GM12878 (cell line): Measurements from ENCODE around the gene TDRD9. TPM values are rescaled to one million over a fixed set of nuclear protein-coding genes. Genes with fewer than 3 reads are reported as not detected.

Experiments
- ATAC-seq: fragments of 200-7000 bp; cut with Tn5 transposase; 3 replicates; pipeline ENCODE4 v1.9.1; 2020; ENCODE audit warnings: mild to moderate bottlenecking, moderate library complexity
- BruUV-seq: library from RNA; stranded (reverse); fragments of 400-500 nt; replicated peaks from 2 replicates; lab custom pipeline; 2021; lab: Mats Ljungman, UMichigan
- CTCF ChIA-PET: fragments of 300-600 bp; sonication (Branson Sonifier 250); formaldehyde crosslinking; extraction: SDS; loops from one replicate; lab custom pipeline; 2021; ENCODE audit warnings: inconsistent platforms; lab: Yijun Ruan, JAX
- POLR2A ChIA-PET: fragments of 350-600 bp; formaldehyde crosslinking; extraction: SDS; loops from one replicate; lab custom pipeline; 2021; ENCODE audit warnings: inconsistent platforms; lab: Charles Lee
- RAD21 ChIA-PET: fragments of 300-600 bp; sonication (Branson Sonifier 250); formaldehyde crosslinking; loops from one replicate; lab custom pipeline; 2023; ENCODE audit warnings: antibody characterized with exemption; ENCODE audit not compliant: unreplicated experiment; lab: Charles Lee
- SMC1A ChIA-PET: fragments of 300-600 bp; sonication (Branson Sonifier 250); formaldehyde crosslinking; loops from one replicate; lab custom pipeline; 2023; ENCODE audit not compliant: unreplicated experiment, uncharacterized antibody; lab: Charles Lee
- DNase-seq: peaks from one replicate; pipeline ENCODE4 v3.0.0-alpha.2; 2011; ENCODE audit warnings: low read depth, low spot score
- FAIRE-seq: peaks from 3 replicates; lab custom pipeline; 2011; peaks lifted over from hg19 to GRCh38; lab: Jason Lieb, UNC
- H2AFZ ChIP-seq: 2 replicates; pipeline ENCODE4 v1.6.0; 2011; ENCODE audit warnings: low read depth, low read length, control low read depth; ENCODE audit not compliant: control insufficient read depth
- H3K27ac ChIP-seq: 2 replicates; pipeline ENCODE4 v1.5.1; 2011; ENCODE audit warnings: control low read depth; ENCODE audit not compliant: control insufficient read depth, insufficient read depth
- H3K27me3 ChIP-seq, 2 experiments: replicated peaks in 1 of 2; 2 replicates each; pipeline versions ENCODE4 v1.6.0 to v1.6.1; 2011; ENCODE audit warnings: low read length in 1 of 2; ENCODE audit not compliant: control insufficient read depth in 2 of 2, insufficient read depth in 2 of 2
- H3K36me3 ChIP-seq, 2 experiments: 2 replicates each; pipeline ENCODE4 v1.5.1; 2011; ENCODE audit warnings: low read length in 1 of 2; ENCODE audit not compliant: control insufficient read depth in 2 of 2, insufficient read depth in 2 of 2
- H3K4me1 ChIP-seq: 2 replicates; pipeline ENCODE4 v1.6.1; 2011; ENCODE audit warnings: mild to moderate bottlenecking, low read length, moderate library complexity, mixed read lengths; ENCODE audit not compliant: control insufficient read depth, insufficient read depth
- H3K4me2 ChIP-seq: 2 replicates; pipeline ENCODE4 v1.6.0; 2011; ENCODE audit warnings: control low read depth; ENCODE audit not compliant: control insufficient read depth, insufficient read depth
- H3K4me3 ChIP-seq: fragments of 200-600 bp; sonication (generic); 2 replicates; pipeline ENCODE4 v1.5.1; 2016
- H3K79me2 ChIP-seq: 2 replicates; pipeline ENCODE4 v1.6.0; 2011; ENCODE audit warnings: low read length; ENCODE audit not compliant: control insufficient read depth, insufficient read depth
- H3K9ac ChIP-seq: 2 replicates; pipeline ENCODE4 v1.8.0; 2011; ENCODE audit warnings: low read length, control low read depth, mixed read lengths; ENCODE audit not compliant: control insufficient read depth, insufficient read depth
- H3K9me3 ChIP-seq: replicated peaks from 3 replicates; pipeline ENCODE4 v1.5.1; 2011; ENCODE audit warnings: mild to moderate bottlenecking, low read length; ENCODE audit not compliant: control insufficient read depth, insufficient read depth
- H4K20me1 ChIP-seq: 2 replicates; pipeline ENCODE4 v1.6.0; 2011; ENCODE audit not compliant: control insufficient read depth, insufficient read depth
- ASH2L ChIP-seq: fragments of 300-600, 200-600 bp; sonication (generic); IDR thresholded peaks from 2 replicates; pipeline ENCODE4 v1.6.1; 2017; ENCODE audit warnings: low read depth, mild to moderate bottlenecking, borderline replicate concordance
- DPF2 ChIP-seq: fragments of 450-650 bp; IDR thresholded peaks from 2 replicates; pipeline ENCODE4 v1.6.1; 2017; ENCODE audit warnings: mild to moderate bottlenecking
- ESRRA ChIP-seq: IDR thresholded peaks from 2 replicates; pipeline ENCODE4 v1.6.1; 2012; ENCODE audit warnings: mild to moderate bottlenecking, low read length, improper control_type of control experiment
- RBBP5 ChIP-seq: fragments of 200-600 bp; sonication (generic); conservative IDR thresholded peaks from 2 replicates; pipeline ENCODE4 v1.6.1; 2016
- RFX5 ChIP-seq: IDR thresholded peaks from 2 replicates; pipeline ENCODE4 v1.6.1; 2011; ENCODE audit warnings: low read depth, low read length, improper control_type of control experiment
- RUNX3 ChIP-seq: IDR thresholded peaks from 2 replicates; pipeline ENCODE4 v1.6.1; 2012; ENCODE audit warnings: low read length, inconsistent platforms
- ZNF217 ChIP-seq: fragments of 450-650 bp; IDR thresholded peaks from 2 replicates; pipeline ENCODE4 v1.6.1; 2017; ENCODE audit warnings: antibody characterized with exemption, mild to moderate bottlenecking
- WGBS: methylation state at CpG from one replicate; pipeline ENCODE4 v1.1.6; 2016; ENCODE audit warnings: low lambda C conversion rate; ENCODE audit not compliant: insufficient replicate concordance, insufficient coverage; ENCODE audit errors: missing lambda C conversion rate; 5-methylcytosine and 5-hydroxymethylcytosine counted together
- in situ Hi-C: fragments of 300-500 bp; cut with MboI; formaldehyde crosslinking; loops from 9 replicates; pipeline ENCODE4 v1.14.3; 2018; ENCODE audit warnings: mixed read lengths
- intact Hi-C: fragments of 100-400 bp; cut with micrococcal nuclease; formaldehyde crosslinking; loops from one replicate; pipeline ENCODE4 v1.14.2; 2022; ENCODE audit not compliant: unreplicated experiment
- polyA plus RNA-seq, 11 experiments: library from polyadenylated mRNA; depleted of rRNA in 4 of 11; unstranded in 6 of 11; stranded (reverse) in 5 of 11; fragments of >200 nt; fragmentation: Nextera tagmentation in 4 of 11; fragmentation: Illumina TruSeq in 1 of 11; extraction: Ambion mirVana in 4 of 11; extraction: Trizol in 1 of 11; gene quantifications; 1 replicate in 1 of 11; 2 replicates in 10 of 11; pipeline versions ENCODE4 v1.2.1 to v1.2.3, GENCODE V29; 2011 to 2016; ENCODE audit warnings: inconsistent platforms in 2 of 11, missing spikeins in 2 of 11, low read depth in 1 of 11
- total RNA-seq, 4 experiments: library from RNA; depleted of rRNA in 3 of 4; stranded (reverse); fragments of >200 nt in 3 of 4; fragmentation: Illumina TruSeq in 1 of 4; extraction: Trizol in 1 of 4; gene quantifications; 2 replicates each; pipeline versions ENCODE4 v1.2.1 to v1.2.3, GENCODE V29; 2013 to 2021
- TF ChIP-seq, protein P1 (sequence below): fragments of 450-650 bp; IDR thresholded peaks from 2 replicates; pipeline ENCODE4 v1.6.1; 2016; ENCODE audit warnings: mild to moderate bottlenecking
- TF ChIP-seq, protein P2 (sequence below): fragments of 450-650 bp; IDR thresholded peaks from 2 replicates; pipeline ENCODE4 v1.6.1; 2017; ENCODE audit warnings: mild to moderate bottlenecking, moderate library complexity
- TF ChIP-seq, protein P3 (sequence below): IDR thresholded peaks from 2 replicates; pipeline ENCODE4 v1.6.1; 2012; ENCODE audit warnings: low read depth, low read length, improper control_type of control experiment

TDRD9 gene
- total and polyA plus RNA-seq, 10 of the 15 experiments (the other 5 are each of a cell fraction or from before 2014, with no cell fraction given): 0.12 TPM; not detected in 9

DNA sequence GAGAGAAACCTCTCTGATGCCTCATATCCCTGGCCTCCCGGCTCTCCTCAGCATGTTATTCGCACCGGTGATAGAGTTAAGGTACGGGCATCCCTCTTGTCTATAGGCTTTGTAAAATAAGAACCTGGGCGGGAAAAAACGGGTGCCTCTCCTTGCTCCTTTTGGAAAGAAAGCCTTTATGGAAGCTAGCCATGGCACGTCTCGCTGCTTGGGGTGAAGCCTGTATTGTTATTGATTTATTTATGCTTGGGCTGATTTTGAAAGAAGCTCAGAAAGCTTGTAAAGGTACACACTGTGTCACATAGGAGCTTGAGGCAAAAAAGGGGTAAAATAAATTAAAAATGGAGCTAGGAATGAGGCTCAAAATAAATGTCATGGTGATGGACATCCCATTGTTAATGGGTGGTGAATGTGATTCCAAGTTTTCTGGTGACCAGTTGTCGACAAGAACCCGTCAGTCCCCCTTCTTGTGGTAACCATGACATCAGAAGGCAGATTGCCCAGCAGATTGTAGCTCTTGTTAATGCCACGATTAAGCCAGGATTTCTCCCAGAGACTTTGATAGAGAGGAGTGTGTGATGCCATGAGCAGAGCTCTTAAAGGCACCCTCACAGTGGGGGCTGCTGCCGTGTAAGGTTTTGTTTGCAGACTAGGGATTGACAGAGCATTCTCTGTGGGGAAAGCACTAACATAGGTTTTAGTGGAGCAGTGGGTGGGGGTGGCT lies 106.9 kb downstream of the TDRD9 start:
- FAIRE-seq: no peak
- ChIA-PET SMC1A (interaction anchor here (0.8 to 0.9 kb wide), 2 partner anchors 9 to 26 kb away, joined by 3 read pairs; no protein-coding TSS in a partner anchor), POLR2A (interaction anchor here (0.5 kb wide), 1 partner anchor 33 kb away, joined by 4 read pairs; no protein-coding TSS in a partner anchor), CTCF (interaction anchor here (0.8 kb wide), 1 partner anchor 43 kb away, joined by 3 read pairs; no protein-coding TSS in a partner anchor), RAD21 (no interaction called here)
- no peaks in the 10 kb centered on the region for H3K79me2 ChIP-seq
- DNase-seq: no peak
- H3K27ac ChIP-seq: no peak overlapping the region
- TF ChIP-seq, protein P1, sequence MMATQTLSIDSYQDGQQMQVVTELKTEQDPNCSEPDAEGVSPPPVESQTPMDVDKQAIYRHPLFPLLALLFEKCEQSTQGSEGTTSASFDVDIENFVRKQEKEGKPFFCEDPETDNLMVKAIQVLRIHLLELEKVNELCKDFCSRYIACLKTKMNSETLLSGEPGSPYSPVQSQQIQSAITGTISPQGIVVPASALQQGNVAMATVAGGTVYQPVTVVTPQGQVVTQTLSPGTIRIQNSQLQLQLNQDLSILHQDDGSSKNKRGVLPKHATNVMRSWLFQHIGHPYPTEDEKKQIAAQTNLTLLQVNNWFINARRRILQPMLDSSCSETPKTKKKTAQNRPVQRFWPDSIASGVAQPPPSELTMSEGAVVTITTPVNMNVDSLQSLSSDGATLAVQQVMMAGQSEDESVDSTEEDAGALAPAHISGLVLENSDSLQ: no peak
- TF ChIP-seq DPF2: no peak
- no peak for TF ChIP-seq RUNX3
- TF ChIP-seq ASH2L: no peak
- TF ChIP-seq, protein P2, sequence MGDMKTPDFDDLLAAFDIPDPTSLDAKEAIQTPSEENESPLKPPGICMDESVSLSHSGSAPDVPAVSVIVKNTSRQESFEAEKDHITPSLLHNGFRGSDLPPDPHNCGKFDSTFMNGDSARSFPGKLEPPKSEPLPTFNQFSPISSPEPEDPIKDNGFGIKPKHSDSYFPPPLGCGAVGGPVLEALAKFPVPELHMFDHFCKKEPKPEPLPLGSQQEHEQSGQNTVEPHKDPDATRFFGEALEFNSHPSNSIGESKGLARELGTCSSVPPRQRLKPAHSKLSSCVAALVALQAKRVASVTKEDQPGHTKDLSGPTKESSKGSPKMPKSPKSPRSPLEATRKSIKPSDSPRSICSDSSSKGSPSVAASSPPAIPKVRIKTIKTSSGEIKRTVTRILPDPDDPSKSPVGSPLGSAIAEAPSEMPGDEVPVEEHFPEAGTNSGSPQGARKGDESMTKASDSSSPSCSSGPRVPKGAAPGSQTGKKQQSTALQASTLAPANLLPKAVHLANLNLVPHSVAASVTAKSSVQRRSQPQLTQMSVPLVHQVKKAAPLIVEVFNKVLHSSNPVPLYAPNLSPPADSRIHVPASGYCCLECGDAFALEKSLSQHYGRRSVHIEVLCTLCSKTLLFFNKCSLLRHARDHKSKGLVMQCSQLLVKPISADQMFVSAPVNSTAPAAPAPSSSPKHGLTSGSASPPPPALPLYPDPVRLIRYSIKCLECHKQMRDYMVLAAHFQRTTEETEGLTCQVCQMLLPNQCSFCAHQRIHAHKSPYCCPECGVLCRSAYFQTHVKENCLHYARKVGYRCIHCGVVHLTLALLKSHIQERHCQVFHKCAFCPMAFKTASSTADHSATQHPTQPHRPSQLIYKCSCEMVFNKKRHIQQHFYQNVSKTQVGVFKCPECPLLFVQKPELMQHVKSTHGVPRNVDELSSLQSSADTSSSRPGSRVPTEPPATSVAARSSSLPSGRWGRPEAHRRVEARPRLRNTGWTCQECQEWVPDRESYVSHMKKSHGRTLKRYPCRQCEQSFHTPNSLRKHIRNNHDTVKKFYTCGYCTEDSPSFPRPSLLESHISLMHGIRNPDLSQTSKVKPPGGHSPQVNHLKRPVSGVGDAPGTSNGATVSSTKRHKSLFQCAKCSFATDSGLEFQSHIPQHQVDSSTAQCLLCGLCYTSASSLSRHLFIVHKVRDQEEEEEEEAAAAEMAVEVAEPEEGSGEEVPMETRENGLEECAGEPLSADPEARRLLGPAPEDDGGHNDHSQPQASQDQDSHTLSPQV: no peak
- no peak for TF ChIP-seq ESRRA
- no peak for TF ChIP-seq RBBP5
- TF ChIP-seq ZNF217: no peak
- TF ChIP-seq RFX5: no peak
- TF ChIP-seq, protein P3, sequence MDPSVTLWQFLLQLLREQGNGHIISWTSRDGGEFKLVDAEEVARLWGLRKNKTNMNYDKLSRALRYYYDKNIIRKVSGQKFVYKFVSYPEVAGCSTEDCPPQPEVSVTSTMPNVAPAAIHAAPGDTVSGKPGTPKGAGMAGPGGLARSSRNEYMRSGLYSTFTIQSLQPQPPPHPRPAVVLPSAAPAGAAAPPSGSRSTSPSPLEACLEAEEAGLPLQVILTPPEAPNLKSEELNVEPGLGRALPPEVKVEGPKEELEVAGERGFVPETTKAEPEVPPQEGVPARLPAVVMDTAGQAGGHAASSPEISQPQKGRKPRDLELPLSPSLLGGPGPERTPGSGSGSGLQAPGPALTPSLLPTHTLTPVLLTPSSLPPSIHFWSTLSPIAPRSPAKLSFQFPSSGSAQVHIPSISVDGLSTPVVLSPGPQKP: no peak
- H4K20me1 ChIP-seq: no peaks in the 10 kb centered on the region
- in situ Hi-C loops: no loop called here
- no peaks in the 10 kb centered on the region for H3K36me3 ChIP-seq
- H3K4me3 ChIP-seq: no peak overlapping the region
- 28% methylated on average over 12 of the region's 12 CpGs for WGBS
- no peak overlapping the region for H3K9ac ChIP-seq
- intact Hi-C loops: no loop called here
- no peak overlapping the region for H3K4me2 ChIP-seq
- no peak overlapping the region for H2AFZ ChIP-seq
- no peaks in the 10 kb centered on the region for H3K4me1 ChIP-seq
- no peaks in the 10 kb centered on the region for H3K9me3 ChIP-seq
- BruUV-seq: no TSS peak
- no peaks in the 10 kb centered on the region; a peak in 3 of 4 replicates for H3K27me3 ChIP-seq
- ATAC-seq: no peak
